GM19455 (cell line): ENCODE results near the gene PITPNC1.

Experiments used
- ATAC-seq: cut with Tn5 transposase; IDR thresholded peaks from one replicate; pipeline ENCODE4 v1.9.1; 2021; ENCODE audit not compliant: unreplicated experiment

Gene PITPNC1

DNA sequence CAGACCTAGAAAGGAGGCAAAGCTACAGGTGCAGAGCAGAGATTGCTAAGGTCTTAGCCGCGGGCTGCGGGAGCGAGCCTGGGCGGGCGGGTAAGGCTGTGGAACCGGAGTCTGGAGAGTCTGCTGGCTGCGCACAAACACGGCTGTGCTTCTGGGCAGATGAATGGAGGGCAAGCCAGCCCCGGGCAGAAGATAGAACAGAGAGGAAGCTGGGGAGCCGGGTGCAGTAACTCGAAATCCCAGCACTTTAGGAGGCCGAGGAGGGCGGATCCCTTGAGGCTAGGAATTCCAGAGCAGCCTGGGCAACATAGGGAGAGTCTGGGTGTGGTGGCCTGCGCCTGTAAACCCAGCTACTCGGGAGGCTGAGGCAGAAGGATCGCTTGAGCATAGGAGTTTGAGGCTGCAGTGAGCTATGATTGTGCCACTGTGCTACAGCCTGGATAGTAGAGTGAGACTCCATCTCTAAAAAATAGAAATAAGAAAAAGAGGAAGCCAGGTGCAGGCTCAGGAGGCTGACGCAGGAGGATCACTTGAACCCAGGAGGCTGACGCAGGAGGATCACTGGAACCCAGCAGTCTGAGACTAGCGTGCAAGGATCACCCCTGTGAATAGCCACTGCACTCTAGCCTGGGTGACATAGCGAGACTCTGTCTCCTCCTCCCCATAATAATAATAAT, 56.3 kb downstream of the PITPNC1 start:
- no peak for ATAC-seq

- no peak for ATAC-seq
These were observed 57.0 kb downstream of the PITPNC1 start for GRCh38 chr17:67434061-67434525.

DNA sequence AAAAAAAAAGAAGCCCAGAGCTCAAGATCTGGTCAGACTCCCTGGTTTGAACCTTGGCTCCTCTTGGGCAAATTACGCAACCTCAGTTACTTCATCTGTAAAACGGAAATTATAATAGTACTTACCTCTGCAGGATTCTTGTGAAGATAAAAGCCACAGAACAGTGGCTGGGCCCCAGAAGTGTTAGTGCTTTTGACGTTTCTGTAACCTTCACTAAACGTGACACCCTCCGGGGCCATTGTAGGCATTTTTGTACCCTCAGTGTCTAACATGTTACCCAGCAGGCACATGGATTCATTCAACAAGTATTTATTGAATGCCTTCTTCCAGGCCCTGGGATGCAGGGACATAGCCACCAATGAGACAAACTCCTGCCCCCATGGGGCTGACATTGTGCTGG, 58.0 kb downstream of the PITPNC1 start:
- no peak for ATAC-seq

DNA sequence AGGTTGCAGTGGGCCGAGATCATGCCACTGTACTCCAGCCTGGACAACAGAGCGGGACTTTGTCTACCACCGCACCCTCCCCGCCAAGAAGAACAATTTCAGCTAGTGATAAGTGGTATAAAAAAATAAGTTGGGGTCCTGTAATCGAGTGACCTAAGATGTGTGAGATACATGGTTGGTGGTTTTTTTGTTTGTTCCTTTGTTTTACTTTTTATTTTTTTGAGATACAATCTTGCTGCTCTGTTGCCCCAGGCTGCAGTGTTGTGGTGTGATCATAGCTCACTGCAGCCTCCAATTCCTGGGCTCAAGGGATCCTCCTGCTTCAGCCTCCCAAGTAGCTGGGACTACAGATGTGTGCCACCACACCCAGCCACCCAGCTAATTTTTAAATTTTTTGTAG, 58.7 kb downstream of the PITPNC1 start:
- ATAC-seq: no peak

DNA sequence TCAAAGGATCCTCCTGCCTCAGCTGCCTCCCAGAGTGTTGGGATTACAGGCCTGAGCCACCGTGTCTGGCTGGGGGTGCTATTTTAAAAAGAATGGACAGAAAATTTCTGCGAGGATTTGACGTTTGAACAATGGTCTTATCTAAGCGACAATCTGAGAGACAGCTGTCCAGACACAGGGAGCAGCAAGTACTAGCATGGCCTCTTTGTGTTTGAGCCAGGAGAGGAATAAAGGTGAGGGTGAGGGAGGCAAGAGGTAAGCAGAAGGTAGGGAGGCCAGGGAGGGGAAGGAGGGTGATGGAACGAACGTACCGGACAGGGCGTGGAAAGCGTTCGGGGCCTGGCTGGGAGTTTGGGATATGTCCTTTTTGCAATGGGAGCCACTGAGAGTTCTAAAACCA, 59.2 kb downstream of the PITPNC1 start:
- no peak for ATAC-seq

- ATAC-seq: no peak
These were observed 61.6 kb downstream of the PITPNC1 start for GRCh38 chr17:67438667-67439066.

GRCh38 chr17:67439269-67439668, 62.2 kb downstream of the PITPNC1 start:
- no peak for ATAC-seq

GRCh38 chr17:67440277-67441051, 63.4 kb downstream of the PITPNC1 start:
- no peak for ATAC-seq

DNA sequence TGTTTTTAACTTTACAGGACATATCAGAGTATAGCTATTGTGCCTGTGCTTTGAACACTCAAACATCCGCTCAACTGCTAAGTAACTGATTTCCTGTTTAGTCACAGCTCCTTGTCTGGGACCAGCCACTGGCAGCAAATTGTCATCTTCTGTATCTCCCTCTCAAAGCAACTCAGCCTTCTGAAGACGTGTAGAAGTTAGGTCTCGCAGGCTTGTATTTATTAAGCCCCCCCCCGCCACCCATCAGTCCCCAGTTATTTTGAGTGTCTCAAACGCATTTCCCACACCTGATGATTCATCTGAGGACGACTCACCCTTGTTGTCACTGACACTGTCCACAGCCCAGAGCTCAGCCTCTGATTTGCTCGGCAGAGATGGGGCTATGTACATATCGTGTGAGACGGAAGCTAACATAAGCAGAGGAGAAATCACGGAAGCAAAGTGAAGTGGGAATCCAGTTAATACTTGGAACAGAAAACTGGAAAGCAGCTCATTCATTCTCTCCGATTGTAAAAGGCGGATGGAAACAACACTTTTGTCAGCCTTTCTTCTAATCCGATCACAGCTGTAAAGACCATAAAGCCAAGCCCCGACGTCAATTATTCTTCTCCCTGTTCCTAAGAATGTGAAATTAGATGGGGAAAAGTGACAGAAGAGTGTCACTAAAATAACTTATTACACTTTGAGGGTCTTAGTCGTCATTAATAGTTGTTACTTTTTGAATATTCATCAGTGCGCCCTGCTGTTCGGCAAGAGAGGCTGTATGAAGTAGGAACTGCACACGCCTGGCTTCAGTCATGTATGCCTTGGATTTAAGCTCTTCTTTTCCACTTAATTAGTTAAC, 64.2 kb downstream of the PITPNC1 start:
- no peak for ATAC-seq

DNA sequence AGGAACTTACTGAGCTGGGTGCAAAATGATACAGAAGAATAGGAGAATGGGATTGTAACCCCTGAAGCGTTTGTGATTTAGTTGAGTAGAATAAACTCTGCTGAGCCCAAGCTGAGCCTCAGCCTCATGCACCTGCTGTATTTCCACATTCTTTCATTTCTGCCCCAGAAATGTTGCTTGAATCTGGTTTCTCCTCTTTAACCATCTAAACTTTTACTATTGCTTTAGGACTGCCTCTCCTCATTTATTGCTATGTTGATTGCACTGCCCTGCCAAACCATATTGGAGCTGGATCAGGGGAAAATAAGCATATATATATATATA, 64.8 kb downstream of the PITPNC1 start:
- ATAC-seq: no peak

GRCh38 chr17:67442787-67443624, 65.9 kb downstream of the PITPNC1 start:
- ATAC-seq: no peak

- ATAC-seq: no peak
These were observed 67.0 kb downstream of the PITPNC1 start for GRCh38 chr17:67443931-67444595.

GRCh38 chr17:67448449-67448848, 71.4 kb downstream of the PITPNC1 start:
- ATAC-seq: no peak

- ATAC-seq: no peak
These were observed 72.0 kb downstream of the PITPNC1 start for GRCh38 chr17:67449065-67449464.

GRCh38 chr17:67449845-67450755, 73.0 kb downstream of the PITPNC1 start:
- no peak for ATAC-seq

- ATAC-seq: no peak
These were observed 75.8 kb downstream of the PITPNC1 start for GRCh38 chr17:67452681-67453554.

GRCh38 chr17:67456103-67456502, 79.0 kb downstream of the PITPNC1 start:
- no peak for ATAC-seq

DNA sequence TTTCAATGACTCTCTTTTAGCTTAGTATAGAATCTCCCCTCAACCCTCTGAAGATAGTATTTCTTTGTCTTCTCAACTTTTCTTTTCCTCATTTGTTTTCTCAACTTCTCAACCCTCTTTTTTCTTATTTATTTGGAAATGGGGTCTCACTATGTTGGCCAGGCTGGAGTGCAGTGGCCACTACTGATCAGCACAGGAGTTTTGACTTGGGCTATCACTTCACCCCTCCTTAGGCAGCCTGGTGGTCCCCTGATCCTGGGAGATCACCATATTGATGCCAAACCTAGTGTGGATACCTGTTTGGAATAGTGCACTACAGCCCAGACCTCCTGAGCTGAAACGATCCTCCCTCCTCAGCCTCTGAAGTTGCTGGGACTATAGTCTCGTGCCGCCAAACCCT, 79.8 kb downstream of the PITPNC1 start:
- no peak for ATAC-seq
